Measurements from ENCODE around the gene KCNK5. TPM values are rescaled to one million over a fixed set of nuclear protein-coding genes. Genes with fewer than 3 reads are reported as not detected.

The KCNK5 gene
- polyA plus RNA-seq, 1 donor from 2014 or later = not detected

- no peaks in the 10 kb centered on the region for H3K9me2 ChIP-seq (ENCODE audit: insufficient read depth, low read length)
- H2AFZ ChIP-seq (ENCODE audit: low read depth, low read length) = no peak overlapping the region
- no peaks in the 10 kb centered on the region for H3K9me3 ChIP-seq (ENCODE audit: low read length)
- no peak overlapping the region for H3K4me3 ChIP-seq (ENCODE audit: low read length)
- H3K27me3 ChIP-seq (ENCODE audit: insufficient read depth, low read depth, low read length) = no peaks in the 10 kb centered on the region
- H3K27ac ChIP-seq (ENCODE audit: low read length) = no peak overlapping the region
- no peak overlapping the region for H3K4me2 ChIP-seq (ENCODE audit: low read length)
- no peaks in the 10 kb centered on the region for H4K20me1 ChIP-seq (ENCODE audit: insufficient read depth)
- H3K79me2 ChIP-seq (replicated peaks; ENCODE audit: insufficient read depth, low read length) = no peaks in the 10 kb centered on the region
- no peak overlapping the region for H3K9ac ChIP-seq (ENCODE audit: low read length)
- H3K36me3 ChIP-seq (ENCODE audit: insufficient read depth, low read length) = no peaks in the 10 kb centered on the region
- no peaks in the 10 kb centered on the region for H3F3A ChIP-seq (ENCODE audit: insufficient read depth, low read length, poor library complexity, severe bottlenecking)
- TF ChIP-seq SMC3 (conservative IDR thresholded peaks at IDR 0.05; ENCODE audit: poor library complexity) (no peak), MXI1 (conservative IDR thresholded peaks at IDR 0.05; ENCODE audit: poor library complexity, severe bottlenecking) (no peak), POLR2AphosphoS5 (IDR thresholded peaks at IDR 0.05) (no peak), REST (IDR thresholded peaks at IDR 0.05; ENCODE audit: borderline replicate concordance) (no peak), CTCF (IDR thresholded peaks at IDR 0.05; ENCODE audit: poor library complexity, severe bottlenecking) (no peak), RAD21 (conservative IDR thresholded peaks at IDR 0.05) (no peak), TAF1 (IDR thresholded peaks at IDR 0.05; ENCODE audit: low read depth) (no peak), EZH2 (IDR thresholded peaks at IDR 0.05; ENCODE audit: borderline replicate concordance, insufficient read depth, low read length, poor library complexity, severe bottlenecking) (no peak), EP300 (conservative IDR thresholded peaks at IDR 0.05; ENCODE audit: poor library complexity, severe bottlenecking) (no peak)
These were observed 31.3 kb downstream of the KCNK5 start for GRCh38 chr6:39197922-39198500.

- TF ChIP-seq TAF1 (IDR thresholded peaks at IDR 0.05; ENCODE audit: low read depth) (no peak), REST (IDR thresholded peaks at IDR 0.05; ENCODE audit: borderline replicate concordance) (no peak), EP300 (conservative IDR thresholded peaks at IDR 0.05; ENCODE audit: poor library complexity, severe bottlenecking) (no peak), SMC3 (conservative IDR thresholded peaks at IDR 0.05; ENCODE audit: poor library complexity) (no peak), EZH2 (IDR thresholded peaks at IDR 0.05; ENCODE audit: borderline replicate concordance, insufficient read depth, low read length, poor library complexity, severe bottlenecking) (no peak), POLR2AphosphoS5 (IDR thresholded peaks at IDR 0.05) (no peak), MXI1 (conservative IDR thresholded peaks at IDR 0.05; ENCODE audit: poor library complexity, severe bottlenecking) (no peak), RAD21 (conservative IDR thresholded peaks at IDR 0.05) (no peak), CTCF (IDR thresholded peaks at IDR 0.05; ENCODE audit: poor library complexity, severe bottlenecking) (no peak)
- Histone ChIP-seq H3K27me3 (ENCODE audit: insufficient read depth, low read depth, low read length) (no peaks in the 10 kb centered on the region), H3K36me3 (ENCODE audit: insufficient read depth, low read length) (no peaks in the 10 kb centered on the region), H2AFZ (ENCODE audit: low read depth, low read length) (no peak overlapping the region), H3K4me2 (ENCODE audit: low read length) (no peak overlapping the region), H3K4me3 (ENCODE audit: low read length) (no peak overlapping the region), H3K9ac (ENCODE audit: low read length) (no peak overlapping the region), H3F3A (ENCODE audit: insufficient read depth, low read length, poor library complexity, severe bottlenecking) (no peaks in the 10 kb centered on the region), H4K20me1 (ENCODE audit: insufficient read depth) (no peaks in the 10 kb centered on the region), H3K9me2 (ENCODE audit: insufficient read depth, low read length) (no peaks in the 10 kb centered on the region), H3K79me2 (replicated peaks; ENCODE audit: insufficient read depth, low read length) (no peaks in the 10 kb centered on the region), H3K9me3 (ENCODE audit: low read length) (no peaks in the 10 kb centered on the region), H3K27ac (ENCODE audit: low read length) (no peak overlapping the region)
These were observed 31.8 kb downstream of the KCNK5 start for GRCh38 chr6:39197521-39197920.

All from neural cell (in vitro differentiated cells).